Brain microvascular endothelial cell (primary cell): ENCODE measurements around the gene ALPI.

Experiments
- DNase-seq: peaks from one replicate; pipeline ENCODE4 v3.0.0-alpha.2; 2020
- H3K27ac ChIP-seq: fragments of 250-450 bp; sonication (Bioruptor Pico); 2 replicates; pipeline ENCODE4 v1.5.1; 2020; ENCODE audit warnings: mild to moderate bottlenecking, moderate library complexity
- H3K27me3 ChIP-seq: fragments of 250-450 bp; sonication (Bioruptor Pico); replicated peaks from 2 replicates; pipeline ENCODE4 v1.5.1; 2020; ENCODE audit warnings: mild to moderate bottlenecking
- H3K36me3 ChIP-seq: fragments of 250-450 bp; sonication (Bioruptor Pico); replicated peaks from 2 replicates; pipeline ENCODE4 v1.5.1; 2020; ENCODE audit warnings: mild to moderate bottlenecking
- H3K4me3 ChIP-seq: 2 replicates; pipeline ENCODE4 v1.5.1; 2011; ENCODE audit warnings: low read depth, mild to moderate bottlenecking, control low read depth, low read length, moderate library complexity
- CTCF ChIP-seq: IDR thresholded peaks from 2 replicates; pipeline ENCODE4 v1.5.1; 2011; ENCODE audit warnings: low read depth, mild to moderate bottlenecking, moderate library complexity, low read length, control low read depth, inconsistent platforms; ENCODE audit errors: missing control alignments
- in situ Hi-C: cut with HindIII; loops from 2 replicates; pipeline ENCODE4 v1.10.0; 2017; ENCODE audit warnings: low sequenced_read_pairs, low pct_ligation_motif_present

Gene ALPI

DNA sequence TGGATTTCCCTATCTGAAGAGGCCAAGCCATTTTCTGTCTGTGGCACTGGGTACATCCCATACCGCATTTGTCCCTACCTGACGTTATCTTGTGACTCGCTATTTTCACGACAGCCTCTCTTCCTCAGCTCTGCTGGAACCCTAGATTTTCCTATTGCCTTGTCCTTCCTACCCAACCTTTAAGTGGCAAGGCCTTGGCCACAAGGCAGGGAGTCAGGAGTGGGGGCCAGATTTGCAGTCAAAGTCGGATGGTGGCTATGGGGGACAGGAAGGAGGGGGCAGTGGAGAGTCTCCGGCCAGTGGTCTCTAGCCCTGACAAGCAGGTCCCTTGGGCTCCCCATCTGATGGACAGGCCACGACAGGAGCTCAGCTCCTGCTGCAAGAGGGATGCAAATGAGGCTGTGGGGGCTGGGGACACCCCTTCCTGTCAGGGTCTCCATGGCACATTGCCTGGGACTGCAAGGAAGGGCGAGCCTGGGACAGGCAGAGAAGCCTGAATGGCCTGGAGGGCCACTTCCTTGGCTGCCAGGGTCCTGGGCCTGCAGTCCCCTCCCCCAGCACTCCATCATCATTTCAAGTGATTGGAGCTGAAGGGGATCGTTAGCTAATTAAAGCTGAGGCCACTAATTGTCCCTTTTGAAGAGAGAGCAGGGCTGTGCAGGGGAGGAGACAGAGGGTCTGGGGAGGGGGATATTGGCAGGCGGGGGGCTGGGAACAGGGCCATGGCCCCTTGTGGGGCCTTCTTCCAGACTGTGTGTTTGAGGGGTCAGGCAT is 37.9 kb downstream of the ALPI start:
- H3K27ac ChIP-seq, result no peak overlapping the region
- peaks cover 10% of the 10 kb centered on the region for H3K27me3 ChIP-seq
- in situ Hi-C loops, result no loop called here
- TF ChIP-seq CTCF, result no peak
- no peak overlapping the region for H3K4me3 ChIP-seq
- no peaks in the 10 kb centered on the region for H3K36me3 ChIP-seq
- no peak for DNase-seq

GRCh38 chr2:232494542-232494941 is 38.6 kb downstream of the ALPI start:
- no peak for DNase-seq
- Histone ChIP-seq H3K4me3 (no peak overlapping the region), H3K27me3 (peaks cover 6% of the 10 kb centered on the region), H3K27ac (no peak overlapping the region), H3K36me3 (no peaks in the 10 kb centered on the region)
- in situ Hi-C loops, result no loop called here
- no peak for TF ChIP-seq CTCF

GRCh38 chr2:232495292-232495691 is 39.3 kb downstream of the ALPI start:
- DNase-seq, result no peak
- H3K27me3 ChIP-seq, result peaks cover 2% of the 10 kb centered on the region
- H3K4me3 ChIP-seq, result no peak overlapping the region
- in situ Hi-C loops, result no loop called here
- no peaks in the 10 kb centered on the region for H3K36me3 ChIP-seq
- TF ChIP-seq CTCF, result no peak
- no peak overlapping the region for H3K27ac ChIP-seq

GRCh38 chr2:232496501-232497270 is 40.7 kb downstream of the ALPI start:
- Histone ChIP-seq H3K4me3 (no peak overlapping the region), H3K27ac (no peak overlapping the region), H3K36me3 (no peaks in the 10 kb centered on the region), H3K27me3 (peaks cover 10% of the 10 kb centered on the region)
- no peak for DNase-seq
- in situ Hi-C loops, result no loop called here
- no peak for TF ChIP-seq CTCF

- H3K36me3 ChIP-seq, result no peaks in the 10 kb centered on the region
- DNase-seq, result no peak
- peaks cover 13% of the 10 kb centered on the region for H3K27me3 ChIP-seq
- in situ Hi-C loops, result no loop called here
- no peak overlapping the region for H3K27ac ChIP-seq
- TF ChIP-seq CTCF, result no peak
- no peak overlapping the region for H3K4me3 ChIP-seq
These were observed 41.4 kb downstream of the ALPI start for GRCh38 chr2:232497348-232497747.
